Neutrophil (primary cell): ENCODE results near the gene FBXO33.

Source experiments
- H3K27ac ChIP-seq: fragments of 200-600 bp; sonication (generic); 2 replicates; pipeline ENCODE4 v1.5.1; 2016; ENCODE audit warnings: mild to moderate bottlenecking, moderate library complexity
- H3K27me3 ChIP-seq: fragments of 200-600 bp; sonication (generic); 2 replicates; pipeline ENCODE4 v1.6.0; 2016; ENCODE audit warnings: mild to moderate bottlenecking
- H3K36me3 ChIP-seq: fragments of 200-600 bp; sonication (generic); 2 replicates; pipeline ENCODE4 v1.5.1; 2017
- H3K4me1 ChIP-seq, 2 experiments: fragments of 200-600 bp in 1 of 2; sonication (generic) in 1 of 2; 1 replicate in 1 of 2; 2 replicates in 1 of 2; pipeline versions ENCODE4 v1.5.1 to v1.6.1; 2013 to 2016; ENCODE audit warnings: low read depth in 1 of 2, low read length in 1 of 2, mild to moderate bottlenecking in 1 of 2, moderate library complexity in 1 of 2; ENCODE audit not compliant: control insufficient read depth in 1 of 2, insufficient read depth in 1 of 2
- H3K4me3 ChIP-seq, 2 experiments: fragments of 200-600 bp in 1 of 2; sonication (generic) in 1 of 2; 1 replicate in 1 of 2; 2 replicates in 1 of 2; pipeline ENCODE4 v1.5.1; 2013 to 2016; ENCODE audit warnings: low read depth in 1 of 2, low read length in 1 of 2, mild to moderate bottlenecking in 1 of 2, moderate library complexity in 1 of 2
- H3K9me3 ChIP-seq: fragments of 200-600 bp; sonication (generic); 2 replicates; pipeline ENCODE4 v1.5.1; 2016
- CTCF ChIP-seq: fragments of 200-600 bp; sonication (generic); IDR thresholded peaks from 2 replicates; pipeline ENCODE4 v1.5.1; 2016; ENCODE audit warnings: antibody characterized with exemption

Gene FBXO33

GRCh38 chr14:39435241-39435640 lies 3.0 kb upstream of the FBXO33 start:
- no peaks in the 10 kb centered on the region for H3K36me3 ChIP-seq
- H3K27ac ChIP-seq: no peak overlapping the region
- no peaks in the 10 kb centered on the region for H3K27me3 ChIP-seq
- no peaks in the 10 kb centered on the region for H3K9me3 ChIP-seq
- peaks cover 15 to 22% of the 10 kb centered on the region in 2 experiments for H3K4me1 ChIP-seq
- no peak overlapping the region for H3K4me3 ChIP-seq
- no peak for TF ChIP-seq CTCF

- no peak overlapping the region for H3K27ac ChIP-seq
- H3K4me3 ChIP-seq: no peak overlapping the region
- no peaks in the 10 kb centered on the region for H3K27me3 ChIP-seq
- H3K9me3 ChIP-seq: no peaks in the 10 kb centered on the region
- peaks cover 23 to 31% of the 10 kb centered on the region in 2 experiments for H3K4me1 ChIP-seq
- no peak for TF ChIP-seq CTCF
- H3K36me3 ChIP-seq: no peaks in the 10 kb centered on the region
These were observed 2.2 kb upstream of the FBXO33 start for GRCh38 chr14:39434401-39434800.

- H3K9me3 ChIP-seq: no peaks in the 10 kb centered on the region
- H3K4me3 ChIP-seq: peak overlapping the region; percentile 82 to 87
- H3K27ac ChIP-seq: peak overlapping the region; percentile 100
These were observed 1.2 kb upstream of the FBXO33 start for GRCh38 chr14:39433452-39433813.

GRCh38 chr14:39432619-39433451 lies 602 bp upstream of the FBXO33 start:
- Histone ChIP-seq H3K9me3 (no peaks in the 10 kb centered on the region), H3K4me1 (peaks cover 38% of the 10 kb centered on the region in 2 experiments), H3K27ac (peak overlapping the region; percentile 100), H3K36me3 (no peaks in the 10 kb centered on the region), H3K27me3 (no peaks in the 10 kb centered on the region), H3K4me3 (peak overlapping the region; percentile 82 to 87)
- TF ChIP-seq CTCF: peak; percentile 36

More at GRCh38 chr14:39433452-39433813, 1.2 kb upstream of the FBXO33 start:
- no peak for TF ChIP-seq CTCF
- H3K27me3 ChIP-seq: no peaks in the 10 kb centered on the region
- H3K36me3 ChIP-seq: no peaks in the 10 kb centered on the region
- H3K4me1 ChIP-seq: peaks cover 33 to 38% of the 10 kb centered on the region in 2 experiments

- H3K27ac ChIP-seq: peak overlapping the region; percentile 100
- no peaks in the 10 kb centered on the region for H3K27me3 ChIP-seq
- peaks cover 48 to 51% of the 10 kb centered on the region in 2 experiments for H3K4me1 ChIP-seq
- H3K4me3 ChIP-seq: peak overlapping the region; percentile 82 to 87
- H3K9me3 ChIP-seq: no peaks in the 10 kb centered on the region
- TF ChIP-seq CTCF: no peak
- no peaks in the 10 kb centered on the region for H3K36me3 ChIP-seq
These were observed 636 bp downstream of the FBXO33 start for GRCh38 chr14:39431416-39432178.
